Inferior parietal cortex (tissue), 1 donor: ENCODE measurements around the gene COL13A1.
A peak's percentile ranks its signal among the peaks of the same experiment; 100 is the strongest.

Experiments
- DNase-seq: peaks from one replicate; pipeline ENCODE4 v3.0.0-alpha.2; 2016; ENCODE audit errors: extremely low spot score

Gene COL13A1

DNA sequence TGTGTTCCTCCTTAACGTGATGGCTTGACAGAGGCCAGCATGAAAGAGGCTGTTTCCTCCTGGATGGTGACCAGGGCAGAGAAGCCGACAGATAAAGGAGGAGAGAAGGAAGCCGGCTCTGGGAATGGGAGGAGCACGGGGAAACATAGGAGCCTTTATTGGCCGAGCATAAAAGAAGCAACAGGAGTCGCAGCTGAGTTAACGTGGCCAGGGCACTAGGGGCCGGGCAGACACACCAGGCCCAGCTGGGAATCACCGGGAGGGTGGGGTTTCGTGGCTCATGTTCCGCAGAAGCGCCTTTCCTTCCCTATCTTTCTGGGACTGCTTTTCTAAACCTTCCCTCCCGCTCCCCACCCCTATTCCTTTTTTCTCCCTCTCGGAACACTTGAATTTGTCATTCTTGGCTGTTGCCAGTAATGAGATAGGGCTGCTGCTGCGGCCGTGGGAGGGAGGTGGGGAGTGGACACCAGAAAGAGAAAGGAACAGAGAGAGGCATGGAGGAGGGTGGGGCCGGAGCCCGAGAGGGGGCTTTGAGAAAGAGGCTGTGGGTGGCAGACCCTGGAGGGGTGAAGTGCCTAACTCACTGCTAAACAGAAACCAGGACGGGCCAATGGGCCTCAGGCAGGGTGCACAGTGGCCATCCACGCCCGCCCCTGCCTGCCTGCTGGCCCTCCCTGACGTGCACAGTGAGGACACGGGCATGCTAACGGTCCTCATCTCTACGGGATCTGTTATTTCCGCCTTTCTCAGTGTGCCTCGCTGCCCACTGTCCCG lies 65.2 kb downstream of the COL13A1 start:
- no peak for DNase-seq

DNA sequence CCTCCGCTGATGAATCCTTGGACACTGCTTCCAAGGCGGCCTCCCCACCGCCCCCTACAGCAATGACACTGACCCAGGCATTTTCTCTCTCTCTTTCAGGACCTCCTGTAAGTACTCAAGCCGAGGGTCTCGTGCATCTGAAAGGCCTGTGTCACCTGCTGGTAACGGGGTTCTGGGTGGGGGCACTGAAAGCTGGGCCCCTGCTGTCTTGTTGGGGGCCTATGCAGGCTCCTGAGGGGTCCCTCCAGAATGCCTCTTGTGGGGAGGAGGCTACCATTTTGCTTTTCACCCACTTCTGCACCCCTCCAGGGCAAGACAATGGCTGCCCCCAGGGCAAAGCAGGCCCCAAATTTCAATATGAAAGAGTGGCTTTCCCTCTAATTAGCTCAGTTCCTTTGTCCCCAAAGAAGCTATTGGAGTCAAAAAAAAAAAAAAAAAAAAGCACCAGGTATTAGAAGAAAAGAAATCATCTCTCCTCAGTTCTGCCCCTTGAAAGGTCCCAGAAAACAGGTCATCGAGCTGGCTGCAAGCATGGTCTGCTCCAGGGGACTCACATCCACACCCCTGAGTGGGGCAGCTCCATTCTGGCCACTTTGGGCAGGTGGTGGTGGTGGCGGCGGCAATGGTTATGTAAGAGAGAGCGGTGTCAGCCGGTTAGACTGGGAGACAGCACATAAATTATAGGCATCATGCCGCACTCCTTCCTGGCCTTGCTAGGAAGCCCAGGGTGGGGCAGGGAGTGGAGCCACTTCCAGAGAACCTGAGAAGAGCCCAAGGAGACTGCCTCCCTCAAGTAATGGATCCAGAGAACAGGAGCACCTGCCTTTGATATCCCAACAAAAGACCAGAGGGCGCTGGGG lies 66.2 kb downstream of the COL13A1 start:
- no peak for DNase-seq

DNA sequence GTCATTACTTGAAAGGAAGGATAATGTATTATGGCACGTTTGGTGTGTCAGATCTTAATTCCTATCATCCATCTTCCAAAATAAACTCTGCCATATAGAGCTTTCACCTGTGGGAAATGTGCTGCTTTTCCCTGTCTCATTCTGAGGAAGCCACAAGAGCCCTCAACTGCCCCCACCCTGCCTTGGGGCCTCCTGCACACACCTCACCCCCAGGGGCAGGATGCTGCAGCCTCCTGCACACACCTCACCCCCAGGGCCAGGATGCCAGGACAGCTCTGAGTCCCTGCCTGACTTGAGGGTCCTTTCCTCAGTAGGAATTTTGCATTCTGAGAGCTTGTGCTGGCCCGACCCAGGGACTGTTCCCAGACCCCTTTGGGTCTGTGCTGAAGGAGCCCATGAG lies 67.1 kb downstream of the COL13A1 start:
- DNase-seq = no peak

DNA sequence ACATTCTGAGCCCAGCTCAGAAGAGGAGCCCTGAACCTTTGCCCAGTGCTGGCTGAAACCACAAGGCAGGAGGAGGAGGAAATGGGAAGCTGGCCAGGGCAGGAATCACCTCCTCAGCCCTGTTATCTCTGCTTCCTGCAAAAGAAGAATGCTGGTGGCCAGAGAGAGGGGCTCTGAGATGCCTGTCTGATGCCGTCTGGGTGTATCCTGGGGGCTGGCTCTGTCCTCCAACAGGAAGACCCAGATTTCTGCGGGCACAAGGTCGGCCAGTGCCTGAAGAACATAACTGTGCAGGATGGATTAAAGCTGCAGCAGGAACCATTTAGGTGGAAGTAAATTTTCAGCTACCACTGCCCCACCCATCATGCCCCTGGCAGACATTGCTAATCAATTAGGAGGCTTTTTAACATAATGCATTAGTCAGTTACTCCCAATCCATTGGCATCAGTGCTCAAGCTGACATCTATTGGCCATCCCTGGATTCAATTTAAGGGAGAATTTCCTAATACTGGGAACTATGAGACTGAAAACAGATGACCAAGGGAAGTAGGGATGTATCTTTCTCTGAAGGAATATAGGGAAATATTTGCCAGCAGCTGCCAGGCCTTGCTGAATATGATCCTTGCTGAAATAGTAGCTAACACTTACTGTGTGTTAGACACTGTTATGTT lies 67.7 kb downstream of the COL13A1 start:
- no peak for DNase-seq

DNA sequence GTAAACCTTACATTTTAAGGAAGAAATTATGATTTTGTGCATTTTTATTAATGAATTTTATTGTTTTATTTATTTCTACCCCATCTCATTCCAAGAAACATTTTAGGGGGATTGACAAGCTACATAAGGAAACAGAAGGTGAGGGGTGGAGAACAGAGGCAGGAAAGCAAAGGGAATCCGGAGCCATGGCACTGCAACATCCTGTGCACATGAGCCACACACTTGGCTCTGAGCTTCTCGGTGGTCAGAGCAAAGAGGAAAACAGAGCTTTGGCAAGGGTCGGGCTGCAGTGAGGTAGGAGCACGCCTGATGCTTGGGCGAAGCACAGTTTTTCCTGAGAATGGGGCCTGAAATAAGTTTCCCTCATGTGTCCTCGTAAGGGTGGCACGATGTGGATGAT lies 68.9 kb downstream of the COL13A1 start:
- DNase-seq = no peak

DNA sequence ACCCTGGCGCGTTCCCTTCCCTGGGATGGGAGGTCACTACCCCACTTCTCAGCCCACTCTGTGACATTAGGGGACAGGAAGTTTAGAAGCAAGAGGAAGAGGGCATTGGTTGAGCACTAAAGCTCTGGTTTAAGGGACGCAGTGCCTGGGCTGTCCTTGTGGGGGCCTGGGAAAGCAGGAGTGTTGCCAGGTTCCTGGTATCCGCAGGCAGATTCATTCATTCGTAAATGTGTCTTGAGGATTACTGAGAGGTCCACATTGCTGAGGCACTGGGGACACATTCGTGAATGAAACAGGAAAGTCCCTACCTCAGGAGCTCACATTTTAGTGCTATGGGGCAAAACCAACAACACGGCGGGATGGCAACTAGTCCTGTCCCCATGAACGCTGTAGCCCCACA lies 69.4 kb downstream of the COL13A1 start:
- DNase-seq = no peak

DNA sequence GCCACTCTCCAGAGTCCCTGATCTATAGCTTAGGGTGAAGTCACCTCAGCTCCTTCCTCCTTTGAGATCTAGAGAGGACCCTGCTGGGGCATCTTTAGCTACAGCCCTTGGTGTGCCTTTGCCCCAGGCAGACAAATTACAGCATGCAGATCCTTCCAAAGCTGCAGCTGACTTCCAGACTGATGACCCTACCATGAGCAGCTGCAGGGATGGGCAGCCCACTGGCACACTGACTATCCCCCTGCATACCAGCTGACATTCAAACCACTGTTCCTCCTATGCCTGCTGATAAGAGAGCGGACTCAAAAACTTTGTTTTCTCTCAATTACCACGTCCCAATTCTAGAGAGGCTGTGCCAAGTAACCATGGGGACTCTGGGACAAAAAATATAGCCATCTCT lies 70.6 kb downstream of the COL13A1 start:
- no peak for DNase-seq

DNA sequence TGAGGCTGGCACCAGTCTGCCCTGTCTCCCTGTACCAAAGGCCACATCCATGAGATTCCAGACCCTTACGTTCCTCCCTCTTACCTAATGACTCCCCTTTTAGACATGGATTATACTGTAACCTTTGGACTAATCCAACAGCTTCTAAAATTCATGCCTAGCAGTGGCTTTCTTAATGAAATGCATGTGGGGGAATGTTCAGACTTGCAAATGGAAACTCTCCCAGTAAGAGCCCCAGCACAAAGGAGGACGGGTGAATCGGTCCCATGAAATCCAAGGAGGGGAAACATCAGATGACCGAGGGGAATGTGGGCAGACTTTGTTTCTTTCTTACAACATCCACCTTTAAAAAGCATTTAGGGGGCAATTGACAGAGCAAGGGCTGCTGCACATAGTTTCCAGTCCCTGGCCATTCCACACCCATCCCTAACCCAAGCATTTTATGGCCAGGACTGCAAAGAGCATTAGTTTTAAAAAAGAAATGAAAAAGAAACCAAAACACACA lies 71.5 kb downstream of the COL13A1 start:
- no peak for DNase-seq

DNA sequence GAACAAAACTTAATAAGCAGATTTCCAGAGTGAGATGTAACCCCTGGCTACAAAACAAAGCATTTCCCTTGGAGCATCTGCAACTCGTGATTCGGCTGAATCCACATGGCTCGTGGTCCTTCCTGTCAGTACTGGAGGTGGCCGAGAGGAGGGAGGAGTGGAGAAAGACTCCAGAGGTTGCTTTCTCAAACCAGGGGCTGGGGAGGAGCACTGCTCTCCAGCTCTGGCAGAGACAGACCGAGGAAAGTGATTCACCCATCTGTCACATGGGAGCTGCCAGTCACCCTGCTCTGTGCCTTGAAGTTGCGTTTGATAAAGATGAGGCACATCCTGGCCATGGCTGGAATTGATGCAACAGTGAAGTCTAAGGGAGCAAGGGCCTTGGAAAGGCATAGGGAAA lies 72.7 kb downstream of the COL13A1 start:
- DNase-seq = no peak

DNA sequence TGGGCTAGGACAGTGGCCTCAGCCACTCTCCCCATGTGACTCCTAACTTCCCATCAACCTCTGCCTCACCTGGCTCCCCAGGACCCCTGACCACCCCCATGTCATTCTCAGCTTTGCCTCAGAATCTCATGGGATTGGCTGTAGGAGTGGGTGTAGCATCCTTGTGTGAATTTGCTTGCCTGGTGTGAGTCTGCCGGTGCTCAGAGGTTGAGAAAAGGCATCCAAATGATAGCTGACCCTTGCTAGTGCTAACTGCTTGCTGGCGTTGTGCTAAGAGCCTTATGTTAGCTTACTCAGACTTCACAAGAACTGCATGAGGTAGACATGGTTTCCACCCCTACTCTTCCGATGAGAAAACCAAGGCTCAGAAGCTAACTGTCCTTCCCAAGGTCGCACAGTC lies 74.2 kb downstream of the COL13A1 start:
- no peak for DNase-seq

DNA sequence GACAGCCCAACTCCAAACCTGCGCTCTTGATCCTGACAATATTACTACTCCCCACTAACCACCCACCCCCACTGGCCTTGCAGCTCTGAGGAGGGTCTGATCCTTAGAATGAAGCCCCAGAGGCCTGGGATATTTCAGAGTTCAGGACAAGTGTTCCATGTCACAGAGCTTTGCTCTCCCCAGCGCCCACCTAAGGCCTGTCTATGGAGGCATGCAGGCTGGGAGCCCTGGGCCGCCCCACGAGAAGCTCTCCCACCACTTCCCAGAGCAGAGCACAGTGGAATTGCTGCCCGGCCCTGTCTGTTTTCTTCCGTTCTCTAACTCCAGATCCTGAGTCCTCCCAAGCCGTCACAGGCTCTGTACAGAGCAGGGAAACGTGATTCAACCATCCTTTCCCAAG lies 74.6 kb downstream of the COL13A1 start:
- no peak for DNase-seq

DNA sequence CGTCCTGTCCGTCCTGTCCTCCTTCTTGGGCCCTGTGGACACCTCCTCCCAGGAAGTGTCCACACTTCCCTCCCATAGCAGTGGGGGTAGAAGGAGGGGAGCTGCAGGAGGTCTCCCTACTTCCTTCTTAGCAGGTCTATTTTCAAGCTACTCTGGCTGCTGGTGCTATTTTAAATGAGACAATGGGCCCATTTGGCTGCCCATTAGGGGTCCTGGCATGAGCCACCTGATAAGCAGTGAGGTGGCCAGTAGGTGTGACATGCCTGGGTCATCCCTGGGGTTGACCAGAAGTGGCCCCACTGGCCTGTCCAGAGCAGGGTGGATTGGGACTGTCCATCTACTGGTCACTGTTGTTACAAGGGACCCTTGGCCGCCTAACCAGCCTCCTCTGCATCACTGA lies 75.2 kb downstream of the COL13A1 start:
- DNase-seq = no peak

DNA sequence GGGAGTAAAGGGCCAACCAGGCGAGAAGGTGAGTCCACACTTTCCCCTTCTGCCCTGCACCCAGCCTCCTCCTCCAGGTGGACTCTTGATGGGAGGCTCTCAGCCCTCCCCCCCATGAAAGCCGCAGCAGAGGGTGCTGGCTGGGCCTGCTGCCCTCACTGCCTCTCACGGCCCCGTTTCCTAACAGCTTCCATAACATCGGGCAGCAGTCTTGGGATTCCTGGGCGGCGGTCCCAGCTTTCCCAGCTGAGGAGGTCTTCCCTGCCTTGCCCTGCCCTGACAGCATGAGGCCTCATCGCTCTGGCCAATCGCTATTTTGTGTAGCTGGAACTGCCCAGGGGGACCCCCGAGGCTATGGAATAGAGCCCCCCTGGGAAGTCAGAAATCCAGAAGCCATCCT lies 76.3 kb downstream of the COL13A1 start:
- DNase-seq = no peak

DNA sequence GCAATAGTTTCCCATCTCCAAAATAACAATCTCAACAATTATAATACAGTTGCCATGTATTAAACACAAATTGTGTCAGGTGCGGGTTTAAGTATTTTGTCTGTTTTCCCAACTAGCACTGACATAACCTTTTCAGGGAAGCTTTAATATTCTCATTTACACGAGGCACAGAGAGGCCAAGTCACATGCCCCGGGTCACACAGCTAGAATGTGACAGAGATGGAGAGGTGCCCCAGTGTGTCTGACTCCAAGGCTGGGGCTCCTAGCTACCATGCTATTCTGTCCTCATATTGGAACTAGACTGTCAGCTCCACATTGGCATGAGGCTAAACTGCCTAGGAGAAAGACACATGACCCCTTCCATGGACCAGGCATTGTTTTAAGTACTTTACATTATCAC lies 77.2 kb downstream of the COL13A1 start:
- no peak for DNase-seq

DNA sequence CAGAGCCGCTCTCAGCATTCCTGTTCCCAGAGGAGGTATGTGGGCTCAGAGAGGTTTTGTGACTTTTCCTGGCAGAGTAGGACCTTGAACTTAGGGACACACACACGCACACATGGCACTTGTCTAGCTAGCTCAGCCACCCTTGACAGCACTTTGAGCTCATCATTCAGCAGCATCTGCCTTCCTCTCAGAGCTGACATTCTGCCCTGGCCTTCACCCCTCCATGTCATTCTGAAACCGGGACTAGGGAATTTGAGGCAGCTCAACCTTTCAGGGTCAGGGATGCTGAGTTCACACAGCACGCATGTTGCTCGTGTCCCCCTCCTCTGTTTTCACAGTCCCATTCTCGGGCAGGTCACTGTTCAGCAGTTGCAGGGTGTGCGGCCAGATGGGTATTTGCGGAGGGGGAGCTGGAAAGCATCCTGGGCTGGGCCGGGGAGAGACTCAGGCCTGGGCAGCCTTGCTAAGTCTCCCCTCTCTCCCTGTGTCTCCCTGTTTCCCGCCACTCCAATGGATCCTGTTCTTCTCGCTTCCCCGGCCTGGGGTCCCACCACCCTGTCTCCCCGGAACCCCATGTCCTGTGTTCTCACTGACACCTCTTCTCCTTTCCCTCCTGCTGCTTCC lies 78.0 kb downstream of the COL13A1 start:
- no peak for DNase-seq

DNA sequence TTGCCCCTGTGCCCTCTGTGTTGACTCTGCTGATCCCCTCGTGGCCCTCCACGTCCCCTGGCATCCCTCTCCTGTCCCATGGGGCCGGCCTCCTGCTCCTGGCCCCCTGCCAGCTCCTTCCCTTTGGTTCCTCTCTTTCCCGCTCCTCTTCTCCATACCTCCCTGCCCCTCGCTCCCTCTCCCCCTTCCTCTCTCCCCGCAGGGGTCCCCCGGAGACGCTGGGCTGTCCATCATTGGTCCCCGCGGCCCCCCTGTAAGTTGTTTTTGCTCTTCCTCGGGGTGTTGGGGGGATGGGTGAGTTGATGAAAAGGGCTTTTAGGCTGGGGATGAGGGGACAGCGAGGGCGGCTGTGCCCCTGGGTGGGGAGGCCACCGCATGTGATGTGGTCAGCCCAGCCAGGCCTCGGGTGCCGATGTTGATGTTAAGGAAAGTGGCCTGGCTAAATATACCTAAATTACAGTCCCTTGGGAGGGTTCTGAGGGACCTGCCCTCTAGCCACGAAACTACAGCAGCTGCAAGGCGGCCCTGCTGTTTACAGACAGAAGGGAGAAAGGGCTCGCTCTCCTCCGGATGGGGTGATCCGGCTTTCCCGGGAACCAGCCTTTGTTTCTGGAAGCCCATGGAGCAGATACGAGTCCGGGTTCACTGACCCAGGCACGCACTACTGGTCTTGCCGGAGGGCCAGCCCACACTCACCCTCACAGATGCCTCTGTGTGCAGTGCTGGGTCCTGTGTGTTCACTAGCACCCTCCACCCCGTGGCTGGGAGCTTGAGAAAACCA lies 78.8 kb downstream of the COL13A1 start:
- DNase-seq = no peak

DNA sequence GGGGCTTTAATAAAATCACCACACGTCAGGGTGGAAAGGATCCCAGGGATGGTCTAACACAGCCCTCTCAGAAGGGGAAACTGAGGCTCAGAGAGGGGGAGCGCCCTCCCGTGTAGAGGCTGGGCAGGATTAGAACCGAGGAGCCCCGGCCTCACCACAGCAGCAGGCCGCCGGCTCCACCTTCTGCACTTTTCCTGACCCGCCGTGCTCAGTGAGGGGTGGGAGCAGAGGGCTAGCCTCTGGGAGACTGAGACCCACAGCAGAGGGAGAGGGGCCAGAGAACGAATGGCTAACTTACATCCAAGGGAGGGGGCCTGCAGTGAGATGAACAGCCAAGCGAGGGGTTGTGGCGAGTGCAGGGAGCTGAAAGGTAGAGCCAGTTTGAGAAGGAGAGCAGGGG lies 79.5 kb downstream of the COL13A1 start:
- DNase-seq = no peak

DNA sequence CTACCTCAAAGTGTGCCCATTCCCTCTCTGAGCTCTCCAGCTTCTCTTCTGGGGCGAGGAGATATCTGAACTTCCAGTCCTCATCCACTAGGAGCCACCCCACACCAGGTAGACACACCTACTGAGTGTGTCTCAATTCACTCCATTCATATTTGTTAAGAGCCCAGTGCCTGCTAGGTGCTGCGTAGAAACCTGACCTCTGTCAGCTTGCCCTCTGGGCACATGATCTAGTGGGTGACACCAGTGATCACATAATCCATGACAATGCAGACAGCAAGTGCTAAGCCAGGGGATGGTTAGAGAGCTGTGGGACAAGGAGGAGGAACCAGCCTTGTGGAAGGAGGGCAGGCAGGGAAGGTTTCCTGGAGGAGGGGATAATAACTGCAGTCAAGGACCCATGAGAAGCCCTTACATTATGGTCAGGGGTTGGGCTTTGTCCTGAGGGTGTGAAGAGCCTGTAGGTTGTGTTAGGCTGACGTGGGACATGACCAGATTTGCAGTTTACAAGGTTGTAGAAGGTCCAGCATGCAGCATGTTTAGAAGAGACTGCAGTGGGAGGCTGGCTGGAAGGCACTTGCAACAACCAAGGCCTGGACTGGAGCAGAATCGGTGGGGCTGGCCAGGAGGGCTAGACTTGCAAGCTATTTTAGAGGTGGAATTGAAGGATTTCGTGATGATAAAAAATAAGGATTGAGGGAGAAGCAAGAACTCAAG lies 81.8 kb downstream of the COL13A1 start:
- no peak for DNase-seq

DNA sequence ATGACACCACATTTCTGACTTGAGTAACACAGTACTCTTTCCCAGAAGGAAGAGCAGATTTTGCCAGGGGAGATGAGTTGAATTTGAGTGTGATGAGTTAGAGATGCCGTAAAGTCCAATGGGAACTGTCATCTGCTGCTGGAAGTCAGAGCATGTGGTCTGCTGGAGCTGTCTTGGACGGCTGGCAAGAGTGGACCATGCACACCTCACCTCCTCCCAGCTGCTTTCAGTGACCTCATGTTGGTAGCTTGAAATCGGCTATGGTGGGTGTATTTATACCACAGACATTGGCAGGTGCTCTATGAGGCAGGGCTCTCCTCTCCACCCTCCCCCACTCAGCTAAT lies 82.3 kb downstream of the COL13A1 start:
- no peak for DNase-seq

DNA sequence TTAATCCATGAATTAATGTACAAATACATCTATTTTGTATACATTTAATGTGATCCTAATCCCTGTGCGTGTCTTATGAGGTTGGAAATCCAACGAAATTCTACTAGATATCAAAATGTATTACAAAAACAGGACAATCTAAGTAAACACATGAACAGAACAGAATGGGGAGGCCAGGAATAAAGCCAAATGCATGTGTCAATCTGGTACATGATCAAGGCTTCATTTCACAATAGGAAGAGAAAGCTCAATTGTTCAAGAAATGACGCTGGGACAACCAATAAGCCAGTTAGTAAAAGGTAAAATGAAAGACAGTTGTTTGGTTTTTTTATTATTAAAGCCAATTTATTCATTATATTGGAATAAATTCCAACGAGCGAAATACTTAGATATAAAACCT lies 83.0 kb downstream of the COL13A1 start:
- peak; percentile 29 for DNase-seq
